ENCODE measurements around the gene MRPL22. TPM values are rescaled to one million over a fixed set of nuclear protein-coding genes. Genes with fewer than 3 reads are reported as not detected.
"Not testable (repeated sequence)": the region's sequence is repeated elsewhere in the genome, so short reads cannot be mapped to it uniquely, and the experiment has no call there.

MRPL22 gene
- total RNA-seq, 2 donors from 2014 or later, result 67.5 to 78.0 TPM

- Mint-ChIP-seq H3K36me3 (ENCODE audit: insufficient read depth in 2 of 2) (peaks cover 0 to 3% of the 10 kb centered on the region in 2 donors), H3K4me3 (no peak overlapping the region), H3K27ac (no peak overlapping the region), H3K27me3 (ENCODE audit: low read depth) (no peaks in the 10 kb centered on the region), H3K9me3 (no peaks in the 10 kb centered on the region), H3K4me1 (ENCODE audit: low read depth) (peaks cover 38% of the 10 kb centered on the region)
- no peak for DNase-seq
- no peak for ATAC-seq (replicated peaks in 1 of 2)
Observed at GRCh38 chr5:154948313-154948712, 7.4 kb downstream of the MRPL22 start.

DNA sequence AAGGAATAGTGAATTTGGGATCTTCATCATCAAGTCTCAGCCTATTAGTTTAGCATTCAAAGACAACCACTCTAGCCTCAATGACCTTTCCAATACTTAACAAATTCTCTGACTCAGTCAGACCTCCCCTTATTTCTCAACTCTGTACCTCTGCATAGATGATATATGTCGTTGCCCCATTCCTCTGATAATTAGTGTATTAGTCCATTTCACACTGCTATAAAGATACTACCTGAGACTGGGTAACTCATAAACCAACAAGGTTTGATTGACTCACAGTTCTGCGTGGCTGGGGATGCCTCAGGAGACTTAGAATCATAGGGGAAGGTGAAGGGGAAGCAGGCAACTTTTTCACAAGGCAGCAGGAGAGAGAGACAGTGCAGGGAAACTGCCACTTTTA, 8.9 kb downstream of the MRPL22 start:
- H3K36me3 Mint-ChIP-seq (ENCODE audit: insufficient read depth in 2 of 2), result peaks cover 0 to 4% of the 10 kb centered on the region in 2 donors
- DNase-seq (no peak), ATAC-seq (replicated peaks in 1 of 2) (no peak)
- H3K9me3 Mint-ChIP-seq, result no peaks in the 10 kb centered on the region
- peaks cover 37% of the 10 kb centered on the region for H3K4me1 Mint-ChIP-seq (ENCODE audit: low read depth)
- H3K4me3 Mint-ChIP-seq, result no peak overlapping the region
- no peaks in the 10 kb centered on the region for H3K27me3 Mint-ChIP-seq (ENCODE audit: low read depth)
- H3K27ac Mint-ChIP-seq, result no peak overlapping the region

DNA sequence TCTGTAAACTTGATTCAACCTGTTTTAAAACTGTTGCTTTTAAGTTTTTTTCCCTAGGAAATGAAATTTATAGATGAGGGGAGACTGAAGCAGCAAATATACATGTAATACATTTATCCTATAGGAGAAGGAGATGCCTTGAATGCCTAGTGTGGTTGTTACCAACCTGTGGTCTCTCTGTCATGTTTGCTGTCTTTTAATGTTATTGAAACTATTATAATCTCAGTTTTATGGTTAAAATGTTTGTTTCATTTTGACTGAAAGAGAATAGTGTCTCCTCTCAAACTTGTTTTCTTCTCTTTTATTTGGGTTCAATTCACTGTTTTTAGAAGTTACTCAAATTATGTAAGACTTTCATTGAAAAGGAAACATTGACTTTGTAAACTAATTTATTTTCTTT, 15.8 kb downstream of the MRPL22 start:
- H3K36me3 Mint-ChIP-seq (ENCODE audit: insufficient read depth in 2 of 2), result peaks cover 0 to 15% of the 10 kb centered on the region in 2 donors
- no peak for DNase-seq
- H3K27me3 Mint-ChIP-seq (ENCODE audit: low read depth), result no peaks in the 10 kb centered on the region
- no peak for ATAC-seq (replicated peaks in 1 of 2)
- peaks cover 12% of the 10 kb centered on the region for H3K4me1 Mint-ChIP-seq (ENCODE audit: low read depth)
- H3K9me3 Mint-ChIP-seq, result no peaks in the 10 kb centered on the region
- H3K27ac Mint-ChIP-seq, result no peak overlapping the region
- no peak overlapping the region for H3K4me3 Mint-ChIP-seq

DNA sequence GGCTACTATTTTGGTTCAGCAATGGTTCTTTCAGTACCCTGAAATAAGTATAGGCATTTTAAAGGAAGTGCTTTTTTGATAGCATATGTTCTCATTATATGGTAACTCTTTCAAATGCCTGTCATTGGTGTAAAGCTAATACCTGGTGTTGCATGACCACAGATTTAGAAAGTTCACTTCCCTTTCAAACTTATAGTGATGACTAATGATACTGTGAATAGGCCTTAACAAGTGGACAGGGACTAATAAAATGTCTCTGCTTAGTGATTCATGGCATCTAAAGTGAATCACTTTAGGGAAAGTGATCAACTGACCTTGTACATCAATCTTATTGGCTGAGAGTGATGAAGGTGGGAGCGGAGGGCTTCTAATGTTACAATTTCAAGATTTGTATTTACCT, 21.6 kb downstream of the MRPL22 start:
- H3K27me3 Mint-ChIP-seq (ENCODE audit: low read depth), result no peaks in the 10 kb centered on the region
- H3K4me1 Mint-ChIP-seq (ENCODE audit: low read depth), result no peaks in the 10 kb centered on the region
- H3K4me3 Mint-ChIP-seq, result no peak overlapping the region
- no peaks in the 10 kb centered on the region for H3K9me3 Mint-ChIP-seq
- H3K36me3 Mint-ChIP-seq (ENCODE audit: insufficient read depth in 2 of 2), result peaks cover 2 to 13% of the 10 kb centered on the region in 2 donors
- DNase-seq (no peak), ATAC-seq (replicated peaks in 1 of 2) (no peak)
- no peak overlapping the region for H3K27ac Mint-ChIP-seq

DNA sequence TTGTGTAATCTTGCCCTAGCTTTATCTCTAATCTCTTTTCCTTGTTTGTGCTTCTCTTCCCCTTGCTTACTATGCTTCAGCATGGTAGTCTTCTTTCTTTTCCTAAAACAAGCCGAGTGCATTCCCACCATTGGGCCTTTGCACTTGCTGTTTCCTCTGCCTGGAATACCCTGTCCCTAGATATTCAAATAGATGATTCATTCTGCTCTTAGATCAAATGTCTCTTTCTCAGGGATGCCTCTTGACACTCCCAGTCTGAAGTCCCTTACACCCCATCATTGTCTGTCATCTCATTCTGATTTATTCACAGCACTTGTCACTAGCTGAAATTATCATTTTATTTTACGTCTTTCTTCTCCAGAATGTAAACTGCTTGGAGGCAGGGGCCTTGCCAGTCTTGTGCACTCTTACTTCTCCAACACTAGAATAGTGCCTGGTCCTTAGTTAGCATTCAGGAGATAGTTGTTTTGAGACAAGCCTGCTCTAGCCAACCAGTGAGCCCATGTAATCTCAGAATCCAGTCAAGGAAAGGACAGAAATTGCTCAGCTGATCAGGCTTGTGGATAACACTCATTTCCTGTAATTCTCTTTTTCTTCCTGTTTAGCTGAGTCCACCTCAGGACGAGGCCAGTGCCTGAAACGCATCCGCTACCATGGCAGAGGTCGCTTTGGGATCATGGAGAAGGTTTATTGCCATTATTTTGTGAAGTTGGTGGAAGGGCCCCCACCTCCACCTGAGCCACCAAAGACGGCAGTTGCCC, 25.4 kb downstream of the MRPL22 start:
- Mint-ChIP-seq H3K4me1 (ENCODE audit: low read depth) (no peaks in the 10 kb centered on the region), H3K36me3 (ENCODE audit: insufficient read depth in 2 of 2) (peaks cover 2 to 12% of the 10 kb centered on the region in 2 donors), H3K27ac (no peak overlapping the region), H3K27me3 (ENCODE audit: low read depth) (no peaks in the 10 kb centered on the region), H3K4me3 (no peak overlapping the region), H3K9me3 (no peaks in the 10 kb centered on the region)
- no peak for DNase-seq
- ATAC-seq (replicated peaks in 1 of 2), result no peak

- DNase-seq (no peak), ATAC-seq (replicated peaks in 1 of 2) (no peak)
- H3K4me3 Mint-ChIP-seq, result no peak overlapping the region
- H3K27ac Mint-ChIP-seq, result no peak overlapping the region
- H3K4me1 Mint-ChIP-seq (ENCODE audit: low read depth), result no peaks in the 10 kb centered on the region
- H3K27me3 Mint-ChIP-seq (ENCODE audit: low read depth), result no peaks in the 10 kb centered on the region
- H3K9me3 Mint-ChIP-seq, result no peaks in the 10 kb centered on the region
- H3K36me3 Mint-ChIP-seq (ENCODE audit: insufficient read depth in 2 of 2), result peaks cover 2 to 8% of the 10 kb centered on the region in 2 donors
Observed at GRCh38 chr5:154966874-154967273, 26.0 kb downstream of the MRPL22 start.

GRCh38 chr5:154967421-154968024, 26.6 kb downstream of the MRPL22 start:
- H3K4me1 Mint-ChIP-seq (ENCODE audit: low read depth), result no peaks in the 10 kb centered on the region
- H3K36me3 Mint-ChIP-seq (ENCODE audit: insufficient read depth in 2 of 2), result peaks cover 2 to 7% of the 10 kb centered on the region in 2 donors
- ATAC-seq (replicated peaks in 1 of 2) (no peak), DNase-seq (no peak)
- H3K9me3 Mint-ChIP-seq, result no peaks in the 10 kb centered on the region
- no peak overlapping the region for H3K4me3 Mint-ChIP-seq
- no peak overlapping the region for H3K27ac Mint-ChIP-seq
- H3K27me3 Mint-ChIP-seq (ENCODE audit: low read depth), result no peaks in the 10 kb centered on the region

DNA sequence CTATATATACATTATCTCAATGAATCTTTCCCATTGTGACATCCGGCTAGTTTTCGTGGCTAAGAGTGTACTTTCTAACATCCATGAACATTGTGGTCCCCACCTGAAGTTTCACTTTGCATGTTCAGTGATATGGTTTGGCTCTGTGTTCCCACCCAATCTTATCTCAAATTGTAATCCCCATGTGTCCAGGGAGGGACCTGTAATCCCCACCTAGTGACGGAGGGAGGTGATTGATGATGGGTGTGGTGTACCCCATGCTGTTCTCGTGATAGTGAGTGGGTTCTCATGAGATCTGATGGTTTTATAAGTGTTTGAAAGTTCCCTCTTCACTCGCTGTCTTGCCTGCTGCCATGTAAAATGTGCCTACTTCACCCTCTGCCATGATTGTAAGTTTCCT, 28.1 kb downstream of the MRPL22 start:
- no peak overlapping the region for H3K27ac Mint-ChIP-seq
- H3K4me1 Mint-ChIP-seq (ENCODE audit: low read depth), result no peaks in the 10 kb centered on the region
- H3K36me3 Mint-ChIP-seq (ENCODE audit: insufficient read depth in 2 of 2), result peaks cover 0 to 6% of the 10 kb centered on the region in 2 donors
- no peak overlapping the region for H3K4me3 Mint-ChIP-seq
- H3K9me3 Mint-ChIP-seq, result no peaks in the 10 kb centered on the region
- DNase-seq (no peak), ATAC-seq (replicated peaks in 1 of 2) (no peak)
- no peaks in the 10 kb centered on the region for H3K27me3 Mint-ChIP-seq (ENCODE audit: low read depth)

DNA sequence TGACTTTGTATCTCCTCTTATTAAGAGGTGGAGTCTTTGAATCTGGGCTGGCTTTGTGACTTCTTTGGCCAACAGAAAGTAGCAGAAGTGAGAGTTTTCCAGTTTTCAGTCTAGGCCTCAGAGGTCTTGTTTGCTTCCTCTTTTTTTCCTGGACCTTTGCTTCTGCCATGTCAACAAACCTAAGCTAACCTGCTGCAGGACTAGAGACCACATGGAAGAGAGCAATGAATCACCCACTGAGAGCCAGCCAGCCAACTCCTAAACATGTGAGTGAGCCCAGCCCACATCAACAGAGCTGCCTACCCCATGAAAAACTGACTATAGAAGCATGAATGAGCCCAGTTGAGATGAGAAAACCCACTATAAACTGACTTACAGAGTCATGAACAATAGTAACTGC, 29.9 kb downstream of the MRPL22 start:
- Mint-ChIP-seq H3K27ac (no peak overlapping the region), H3K4me1 (ENCODE audit: low read depth) (no peaks in the 10 kb centered on the region), H3K9me3 (no peaks in the 10 kb centered on the region), H3K27me3 (ENCODE audit: low read depth) (no peaks in the 10 kb centered on the region), H3K36me3 (ENCODE audit: insufficient read depth in 2 of 2) (peaks cover 0 to 4% of the 10 kb centered on the region in 2 donors), H3K4me3 (no peak overlapping the region)
- ATAC-seq (replicated peaks in 1 of 2) (no peak), DNase-seq (no peak)

DNA sequence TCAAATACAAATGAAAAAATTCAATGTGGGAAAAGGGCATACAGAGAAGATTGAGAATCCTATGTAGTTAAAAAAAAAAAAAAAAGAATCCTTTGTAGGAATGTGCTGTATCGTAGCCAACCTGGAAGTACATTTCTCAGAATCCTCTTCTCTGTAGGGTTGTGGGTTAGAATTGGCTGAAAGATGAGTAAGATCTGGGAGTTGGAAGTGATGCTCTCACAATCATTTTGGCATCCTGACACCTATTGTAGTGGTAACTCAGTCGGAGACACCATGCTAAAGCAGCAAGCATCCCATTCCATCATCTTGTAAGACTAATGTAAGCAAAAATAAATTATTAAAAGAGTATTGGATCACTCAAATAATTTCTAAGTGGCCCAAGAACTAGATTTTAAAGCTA, 30.6 kb downstream of the MRPL22 start:
- Mint-ChIP-seq H3K36me3 (ENCODE audit: insufficient read depth in 2 of 2) (peaks cover 0 to 2% of the 10 kb centered on the region in 2 donors), H3K27me3 (ENCODE audit: low read depth) (no peaks in the 10 kb centered on the region), H3K27ac (no peak overlapping the region), H3K4me3 (no peak overlapping the region), H3K9me3 (peaks cover 0 to 2% of the 10 kb centered on the region in 2 donors), H3K4me1 (ENCODE audit: low read depth) (no peaks in the 10 kb centered on the region)
- DNase-seq (no peak), ATAC-seq (replicated peaks in 1 of 2) (no peak)

DNA sequence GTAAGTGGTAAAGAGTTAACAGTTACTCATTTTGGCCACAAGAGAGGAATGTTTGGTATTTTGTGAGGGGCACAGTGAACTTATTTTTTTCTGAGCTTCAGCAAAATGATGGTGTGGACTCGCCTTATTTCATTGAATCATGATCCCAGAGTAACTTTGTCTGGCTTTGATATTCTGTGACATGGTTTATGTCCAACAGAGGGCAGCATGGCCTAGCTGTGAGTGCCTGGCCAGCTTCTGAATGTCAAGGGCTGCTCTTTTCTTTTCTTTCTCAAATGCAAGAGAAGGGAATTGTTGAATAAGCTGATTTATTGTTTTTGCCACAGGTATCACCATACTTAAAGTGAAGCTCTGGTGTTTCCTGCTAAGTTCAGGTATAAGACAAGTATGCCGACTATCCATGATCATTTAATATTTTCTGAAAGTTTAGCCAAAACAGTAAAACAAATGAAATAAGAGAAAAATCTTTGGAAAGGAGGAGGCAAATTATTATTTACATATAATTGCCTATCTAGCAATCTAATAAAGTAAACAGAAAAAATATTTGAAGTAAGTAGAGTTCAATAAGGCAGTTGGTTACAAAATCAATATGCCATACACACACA, 31.7 kb downstream of the MRPL22 start:
- no peak overlapping the region for H3K27ac Mint-ChIP-seq
- DNase-seq, result no peak
- no peaks in the 10 kb centered on the region for H3K27me3 Mint-ChIP-seq (ENCODE audit: low read depth)
- peaks cover 0 to 2% of the 10 kb centered on the region in 2 donors for H3K9me3 Mint-ChIP-seq
- no peak for ATAC-seq (replicated peaks in 1 of 2)
- H3K4me3 Mint-ChIP-seq, result no peak overlapping the region
- no peaks in the 10 kb centered on the region for H3K36me3 Mint-ChIP-seq (ENCODE audit: insufficient read depth in 2 of 2)
- no peaks in the 10 kb centered on the region for H3K4me1 Mint-ChIP-seq (ENCODE audit: low read depth)

GRCh38 chr5:154976082-154976481, 35.2 kb downstream of the MRPL22 start:
- H3K27ac Mint-ChIP-seq; ATAC-seq (replicated peaks in 1 of 2); H3K27me3 Mint-ChIP-seq (ENCODE audit: low read depth); DNase-seq; H3K36me3 Mint-ChIP-seq (ENCODE audit: insufficient read depth in 2 of 2); H3K4me1 Mint-ChIP-seq (ENCODE audit: low read depth); H3K4me3 Mint-ChIP-seq; H3K9me3 Mint-ChIP-seq: not testable (repeated sequence)

DNA sequence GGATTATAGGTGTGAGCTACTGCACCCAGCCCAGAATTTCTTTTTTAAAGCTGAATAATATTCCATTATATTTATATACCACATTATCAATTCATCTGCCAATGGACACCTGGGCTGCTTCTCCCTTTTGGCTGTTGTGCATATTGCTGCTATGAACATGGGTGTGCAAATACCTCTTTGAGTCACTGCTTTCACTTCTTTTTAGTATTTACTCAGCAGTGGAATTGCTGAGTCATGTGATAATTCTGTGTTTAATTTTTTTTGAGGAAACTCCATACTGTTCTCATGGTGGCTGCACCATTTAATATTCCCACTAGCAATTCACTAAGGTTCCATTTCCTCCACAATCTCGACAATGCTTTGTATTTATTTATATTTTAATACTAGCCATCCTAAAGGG, 36.5 kb downstream of the MRPL22 start:
- no peak overlapping the region for H3K27ac Mint-ChIP-seq

More for the DNA sequence above, 36.5 kb downstream of the MRPL22 start:
- DNase-seq (no peak), ATAC-seq (replicated peaks in 1 of 2) (no peak)
- H3K4me1 Mint-ChIP-seq (ENCODE audit: low read depth), result peaks cover 4% of the 10 kb centered on the region
- no peaks in the 10 kb centered on the region for H3K36me3 Mint-ChIP-seq (ENCODE audit: insufficient read depth in 2 of 2)
- no peak overlapping the region for H3K4me3 Mint-ChIP-seq
- no peaks in the 10 kb centered on the region for H3K27me3 Mint-ChIP-seq (ENCODE audit: low read depth)
- peaks cover 0 to 2% of the 10 kb centered on the region in 2 donors for H3K9me3 Mint-ChIP-seq
